GM12878 (cell line): Measurements from ENCODE around the gene RPS10. TPM values are rescaled to one million over a fixed set of nuclear protein-coding genes. Genes with fewer than 3 reads are reported as not detected.
A peak's percentile ranks its signal among the peaks of the same experiment; 100 is the strongest.

Experiments used
- BHLHE40 ChIP-seq, 2 experiments: fragments of 450-650 bp in 1 of 2; IDR thresholded peaks; 2 replicates each; pipeline ENCODE4 v1.6.1; 2011 to 2017; ENCODE audit warnings: low read depth in 2 of 2, borderline replicate concordance in 1 of 2, improper control_type of control experiment in 1 of 2, low read length in 1 of 2, mild to moderate bottlenecking in 1 of 2
- CBX5 ChIP-seq: sonication (generic); IDR thresholded peaks from 2 replicates; pipeline ENCODE4 v1.6.1; 2016; ENCODE audit warnings: low read depth, moderate library complexity, mild to moderate bottlenecking, inconsistent platforms
- CHD2 ChIP-seq: IDR thresholded peaks from 2 replicates; pipeline ENCODE4 v1.6.1; 2011; ENCODE audit warnings: low read depth, low read length, improper control_type of control experiment, borderline replicate concordance
- CHD4 ChIP-seq: fragments of 200-600 bp; sonication (generic); IDR thresholded peaks from 2 replicates; pipeline ENCODE4 v1.6.1; 2016; ENCODE audit warnings: mild to moderate bottlenecking
- CTCF ChIP-seq, 3 experiments: IDR thresholded peaks in 2 of 3; conservative IDR thresholded peaks in 1 of 3; 2 replicates each; pipeline ENCODE4 v1.5.1; 2011; ENCODE audit warnings: low read depth in 3 of 3, low read length in 3 of 3, mild to moderate bottlenecking in 3 of 3, control low read depth in 2 of 3, moderate library complexity in 2 of 3, inconsistent platforms in 1 of 3, mixed read lengths in 1 of 3; ENCODE audit not compliant: control insufficient read depth in 2 of 3, insufficient read depth in 1 of 3; ENCODE audit errors: extremely low read depth in 1 of 3
- E2F8 ChIP-seq: fragments of 450-650 bp; IDR thresholded peaks from 2 replicates; pipeline ENCODE4 v1.6.1; 2018; ENCODE audit warnings: mild to moderate bottlenecking, low read depth, moderate library complexity; ENCODE audit not compliant: partially characterized antibody
- FOS ChIP-seq: IDR thresholded peaks from 3 replicates; pipeline ENCODE4 v1.6.1; 2011; ENCODE audit warnings: borderline replicate concordance; ENCODE audit not compliant: insufficient read length; ENCODE audit errors: extremely low read depth
- FOXK2 ChIP-seq: fragments of 450-650 bp; IDR thresholded peaks from 2 replicates; pipeline ENCODE4 v1.6.1; 2017; ENCODE audit warnings: mild to moderate bottlenecking, moderate library complexity
- HSF1 ChIP-seq: fragments of 150-350 bp; IDR thresholded peaks from 2 replicates; pipeline ENCODE4 v1.6.1; 2014; ENCODE audit warnings: mild to moderate bottlenecking, low read depth, low read length
- IRF3 ChIP-seq: fragments of 450-650 bp; IDR thresholded peaks from 2 replicates; pipeline ENCODE4 v1.6.1; 2014; ENCODE audit warnings: mild to moderate bottlenecking
- KDM1A ChIP-seq: fragments of 200-600 bp; sonication (generic); IDR thresholded peaks from 2 replicates; pipeline ENCODE4 v1.6.1; 2016; ENCODE audit warnings: borderline replicate concordance
- LARP7 ChIP-seq: fragments of 450-650 bp; IDR thresholded peaks from 2 replicates; pipeline ENCODE4 v1.6.1; 2017; ENCODE audit warnings: mild to moderate bottlenecking
- NBN ChIP-seq: fragments of 450-650 bp; IDR thresholded peaks from 2 replicates; pipeline ENCODE4 v1.6.1; 2016
- NFIC ChIP-seq: IDR thresholded peaks from 2 replicates; pipeline ENCODE4 v1.6.1; 2012; ENCODE audit warnings: low read depth, mild to moderate bottlenecking, inconsistent platforms, low read length, moderate library complexity
- NFXL1 ChIP-seq: fragments of 450-650 bp; IDR thresholded peaks from 2 replicates; pipeline ENCODE4 v1.6.1; 2017; ENCODE audit warnings: antibody characterized with exemption, mild to moderate bottlenecking, borderline replicate concordance
- PBX3 ChIP-seq: IDR thresholded peaks from 2 replicates; pipeline ENCODE4 v1.6.1; 2011; ENCODE audit warnings: mild to moderate bottlenecking, low read depth, low read length, moderate library complexity; ENCODE audit not compliant: insufficient replicate concordance
- RB1 ChIP-seq: fragments of 450-650 bp; formaldehyde crosslinking; IDR thresholded peaks from 2 replicates; pipeline ENCODE4 v1.6.1; 2017; ENCODE audit warnings: mild to moderate bottlenecking, borderline replicate concordance
- SMARCA5 ChIP-seq: fragments of 450-650 bp; IDR thresholded peaks from 2 replicates; pipeline ENCODE4 v1.6.1; 2017; ENCODE audit warnings: mild to moderate bottlenecking
- SPI1 ChIP-seq: IDR thresholded peaks from 2 replicates; pipeline ENCODE4 v1.6.1; 2011; ENCODE audit warnings: low read depth, mild to moderate bottlenecking, low read length, moderate library complexity, borderline replicate concordance; ENCODE audit not compliant: insufficient read depth
- STAT1 ChIP-seq: fragments of 450-650 bp; conservative IDR thresholded peaks from 2 replicates; pipeline ENCODE4 v1.6.1; 2014; ENCODE audit warnings: antibody characterized with exemption, mild to moderate bottlenecking
- SUZ12 ChIP-seq: fragments of 200-600 bp; sonication (generic); IDR thresholded peaks from one replicate; pipeline ENCODE4 v1.6.1; 2018; ENCODE audit warnings: antibody characterized with exemption, mild to moderate bottlenecking; ENCODE audit not compliant: unreplicated experiment
- polyA plus RNA-seq, 11 experiments: library from polyadenylated mRNA; depleted of rRNA in 4 of 11; unstranded in 6 of 11; stranded (reverse) in 5 of 11; fragments of >200 nt; fragmentation: Nextera tagmentation in 4 of 11; fragmentation: Illumina TruSeq in 1 of 11; extraction: Ambion mirVana in 4 of 11; extraction: Trizol in 1 of 11; gene quantifications; 1 replicate in 1 of 11; 2 replicates in 10 of 11; pipeline versions ENCODE4 v1.2.1 to v1.2.3, GENCODE V29; 2011 to 2016; ENCODE audit warnings: inconsistent platforms in 2 of 11, missing spikeins in 2 of 11, low read depth in 1 of 11
- total RNA-seq, 4 experiments: library from RNA; depleted of rRNA in 3 of 4; stranded (reverse); fragments of >200 nt in 3 of 4; fragmentation: Illumina TruSeq in 1 of 4; extraction: Trizol in 1 of 4; gene quantifications; 2 replicates each; pipeline versions ENCODE4 v1.2.1 to v1.2.3, GENCODE V29; 2013 to 2021

The RPS10 gene
- total and polyA plus RNA-seq, 10 of the 15 experiments (the other 5 are each of a cell fraction or from before 2014, with no cell fraction given): 1,546 to 3,970 (median 2,813) TPM

GRCh38 chr6:34392497-34393190 lies 33.2 kb downstream of the RPS10 start, which contains the start of gene NUDT3 (continued):
- TF ChIP-seq E2F8 (no peak), CHD2 (0 out of 2 replicates have a peak, but pooled peaks have one; percentile 38), CHD4 (no peak), RB1 (peak; percentile 77; the same call in 1 of the 2 replicates), STAT1 (0 out of 2 replicates have a peak, but pooled peaks have one; percentile 36), BHLHE40 (IDR thresholded peaks at IDR 0.05; ENCODE audit: borderline replicate concordance in 1 of 2, low read depth in 2 of 2, low read length in 1 of 2) (peak; percentile 61 to 71), IRF3 (no peak), SMARCA5 (peak; percentile 93; the same call in 1 of the 2 replicates), FOS (no peak), SUZ12 (no peak), LARP7 (peak; percentile 87; the same call in 1 of the 2 replicates), KDM1A (no peak), CTCF (IDR thresholded peaks at IDR 0.05 in 2 of 3, conservative IDR thresholded peaks at IDR 0.05 in 1 of 3; ENCODE audit: control insufficient read depth in 2 of 3, extremely low read depth in 1 of 3, insufficient read depth in 1 of 3, low read depth in 3 of 3, low read length in 3 of 3) (peak; percentile 90 to 93 (median 90)), NFIC (no peak), CBX5 (peak; percentile 22; the same call in 1 of the 2 replicates), SPI1 (peak; percentile 46; the same call in 1 of the 2 replicates), NBN (peak; percentile 70), PBX3 (no peak), HSF1 (no peak), NFXL1 (no peak; the same call in 1 of the 2 replicates), FOXK2 (no peak)
